Esophagus (tissue), 2 donors: ENCODE data around the gene MRPL17. TPM values are rescaled to one million over a fixed set of nuclear protein-coding genes. Genes with fewer than 3 reads are reported as not detected.
A peak's percentile ranks its signal among the peaks of the same experiment; 100 is the strongest.
"Not testable (repeated sequence)": the region's sequence is repeated elsewhere in the genome, so short reads cannot be mapped to it uniquely, and the experiment has no call there.

Source experiments
- H3K27ac ChIP-seq, 2 donors: one replicate each; pipeline ENCODE4 v1.5.1; 2013; ENCODE audit warnings: low read depth in 2 of 2, mild to moderate bottlenecking in 2 of 2, inconsistent platforms in 1 of 2, low read length in 1 of 2, moderate library complexity in 1 of 2
- H3K27me3 ChIP-seq, 2 donors: one replicate each; pipeline ENCODE4 v1.6.1; 2013; ENCODE audit warnings: low read length in 2 of 2, control low read depth in 1 of 2, mild to moderate bottlenecking in 1 of 2; ENCODE audit not compliant: insufficient read depth in 2 of 2, control insufficient read depth in 1 of 2
- H3K36me3 ChIP-seq, 2 donors: one replicate each; pipeline ENCODE4 v1.6.1; 2013; ENCODE audit warnings: low read length in 1 of 2; ENCODE audit not compliant: control insufficient read depth in 2 of 2, insufficient read depth in 2 of 2
- H3K4me1 ChIP-seq, 2 donors: one replicate each; pipeline ENCODE4 v1.6.1; 2013; ENCODE audit warnings: low read length in 1 of 2; ENCODE audit not compliant: control insufficient read depth in 2 of 2, insufficient read depth in 2 of 2
- H3K4me3 ChIP-seq, 2 donors: one replicate each; pipeline ENCODE4 v1.5.1; 2013; ENCODE audit warnings: low read length in 2 of 2, mild to moderate bottlenecking in 2 of 2, low read depth in 1 of 2, moderate library complexity in 1 of 2
- H3K9me3 ChIP-seq, 2 donors: one replicate each; pipeline ENCODE4 v1.6.1; 2013; ENCODE audit warnings: mild to moderate bottlenecking in 2 of 2, low read depth in 1 of 2, low read length in 1 of 2, moderate library complexity in 1 of 2; ENCODE audit not compliant: control insufficient read depth in 2 of 2, insufficient read depth in 1 of 2
- WGBS, 2 donors: extraction: QIAGEN DNeasy Blood & Tissue Kit; methylation state at CpG; one replicate each; pipeline ENCODE4 v1.1.7; 2013; 5-methylcytosine and 5-hydroxymethylcytosine counted together
- polyA plus RNA-seq, 2 donors: library from polyadenylated mRNA; stranded (reverse); fragments of 200-250 nt; gene quantifications; one replicate each; pipeline ENCODE4 v1.2.3, GENCODE V29; 2013
- donor health status: healthy with polysubstance abuse.
- donor health status: Bipolar disorder and iron deficiency.

MRPL17 gene
- 10 to 100 TPM; 43.4 to 49.2 TPM for polyA plus RNA-seq

GRCh38 chr11:6682936-6683861 lies at the start of gene MRPL17:
TSS of gene MRPL17 (minus strand) at chr11:6683340. CDS start at chr11:6683296, 44 bp downstream.
- WGBS, 2 donors: 0 to 1% methylated on average over 70 of the region's 70 CpGs
- Histone ChIP-seq H3K36me3 (no peaks in the 10 kb centered on the region), H3K9me3 (no peaks in the 10 kb centered on the region), H3K4me1 (peaks cover 3 to 5% of the 10 kb centered on the region in 2 donors), H3K4me3 (peak within 1 kb of the TSS; percentile 81 to 84), H3K27ac (peak within 1 kb of the TSS; percentile 96), H3K27me3 (no peaks in the 10 kb centered on the region)

GRCh38 chr11:6727971-6728760 lies 45.0 kb upstream of the MRPL17 start:
- Histone ChIP-seq H3K36me3 (no peaks in the 10 kb centered on the region), H3K4me3 (no peak overlapping the region), H3K27ac (no peak overlapping the region), H3K4me1 (no peaks in the 10 kb centered on the region), H3K27me3 (no peaks in the 10 kb centered on the region), H3K9me3 (no peaks in the 10 kb centered on the region)
- WGBS, 2 donors: 60 to 68% methylated on average over 6 of the region's 6 CpGs

- Histone ChIP-seq H3K9me3 (no peaks in the 10 kb centered on the region), H3K36me3 (no peaks in the 10 kb centered on the region), H3K4me1 (no peaks in the 10 kb centered on the region), H3K27me3 (no peaks in the 10 kb centered on the region), H3K4me3 (no peak overlapping the region), H3K27ac (no peak overlapping the region)
- WGBS, 2 donors: 47 to 53% methylated on average over 2 of the region's 2 CpGs
These were observed 42.3 kb upstream of the MRPL17 start for GRCh38 chr11:6725386-6725896.

- H3K9me3 ChIP-seq: no peaks in the 10 kb centered on the region
- no peaks in the 10 kb centered on the region for H3K36me3 ChIP-seq
- H3K4me3 ChIP-seq: no peak overlapping the region
- no peaks in the 10 kb centered on the region for H3K27me3 ChIP-seq
- no peak overlapping the region for H3K27ac ChIP-seq
- WGBS, 2 donors: 80 to 82% methylated on average over 1 of the region's 1 CpG
- H3K4me1 ChIP-seq: no peaks in the 10 kb centered on the region
These were observed 40.9 kb upstream of the MRPL17 start for GRCh38 chr11:6724013-6724412.

- no peak overlapping the region for H3K4me3 ChIP-seq
- no peaks in the 10 kb centered on the region for H3K4me1 ChIP-seq
- no peaks in the 10 kb centered on the region for H3K9me3 ChIP-seq
- 79 to 89% methylated on average over 1 of the region's 1 CpG for WGBS, 2 donors
- no peak overlapping the region for H3K27ac ChIP-seq
- H3K36me3 ChIP-seq: no peaks in the 10 kb centered on the region
- H3K27me3 ChIP-seq: no peaks in the 10 kb centered on the region
These were observed 38.2 kb upstream of the MRPL17 start for GRCh38 chr11:6721343-6721742.

GRCh38 chr11:6719576-6719975 lies 36.4 kb upstream of the MRPL17 start:
- Histone ChIP-seq H3K27ac (no peak overlapping the region), H3K36me3 (no peaks in the 10 kb centered on the region), H3K4me1 (no peaks in the 10 kb centered on the region), H3K27me3 (no peaks in the 10 kb centered on the region), H3K9me3 (no peaks in the 10 kb centered on the region), H3K4me3 (no peak overlapping the region)
- WGBS, 2 donors: 38 to 54% methylated on average over 1 of the region's 1 CpG

- Histone ChIP-seq H3K27ac (no peak overlapping the region), H3K9me3 (no peaks in the 10 kb centered on the region), H3K4me1 (no peaks in the 10 kb centered on the region), H3K4me3 (no peak overlapping the region), H3K36me3 (no peaks in the 10 kb centered on the region), H3K27me3 (no peaks in the 10 kb centered on the region)
- WGBS, 2 donors: 87 to 96% methylated on average over 3 of the region's 3 CpGs
These were observed 34.3 kb upstream of the MRPL17 start for GRCh38 chr11:6717426-6717825.

GRCh38 chr11:6711552-6711951 lies 28.4 kb upstream of the MRPL17 start:
- H3K4me1 ChIP-seq, H3K36me3 ChIP-seq, H3K4me3 ChIP-seq, H3K27ac ChIP-seq, H3K27me3 ChIP-seq, H3K9me3 ChIP-seq: not testable (repeated sequence)
- WGBS, 2 donors: 94 to 97% methylated on average over 7 of the region's 7 CpGs

GRCh38 chr11:6708876-6709275 lies 25.7 kb upstream of the MRPL17 start:
- Histone ChIP-seq H3K4me1 (peaks cover 0 to 3% of the 10 kb centered on the region in 2 donors), H3K36me3 (no peaks in the 10 kb centered on the region), H3K27ac (no peak overlapping the region), H3K4me3 (no peak overlapping the region), H3K9me3 (no peaks in the 10 kb centered on the region), H3K27me3 (no peaks in the 10 kb centered on the region)
- 92 to 100% methylated on average over 2 of the region's 2 CpGs for WGBS, 2 donors
